GM19351 (cell line): Measurements from ENCODE around the gene PPIL6.

Experiments
- ATAC-seq: cut with Tn5 transposase; IDR thresholded peaks from one replicate; pipeline ENCODE4 v1.9.1; 2021; ENCODE audit warnings: mild to moderate bottlenecking, moderate library complexity; ENCODE audit not compliant: unreplicated experiment

The PPIL6 gene

GRCh38 chr6:109449795-109450673, 9.6 kb upstream of the PPIL6 start:
- ATAC-seq = no peak

- no peak for ATAC-seq
Observed at GRCh38 chr6:109449064-109449794, 8.8 kb upstream of the PPIL6 start.

- no peak for ATAC-seq
Observed at GRCh38 chr6:109448615-109449014, 8.2 kb upstream of the PPIL6 start.

GRCh38 chr6:109447878-109448555, 7.6 kb upstream of the PPIL6 start:
- ATAC-seq = no peak

GRCh38 chr6:109447087-109447486, 6.7 kb upstream of the PPIL6 start:
- no peak for ATAC-seq

GRCh38 chr6:109446541-109446940, 6.1 kb upstream of the PPIL6 start:
- no peak for ATAC-seq

- no peak for ATAC-seq
Observed at GRCh38 chr6:109446072-109446471, 5.6 kb upstream of the PPIL6 start.

- no peak for ATAC-seq
Observed at GRCh38 chr6:109445382-109445781, 5.0 kb upstream of the PPIL6 start.

GRCh38 chr6:109443425-109443950, 3.1 kb upstream of the PPIL6 start:
- no peak for ATAC-seq

- no peak for ATAC-seq
Observed at GRCh38 chr6:109442393-109442924, 2.0 kb upstream of the PPIL6 start.

GRCh38 chr6:109441069-109441816, 815 bp upstream of the PPIL6 start:
- ATAC-seq = peak; percentile 11

GRCh38 chr6:109436041-109436440, 4.4 kb downstream of the PPIL6 start:
- ATAC-seq = no peak

GRCh38 chr6:109434456-109434855, 6.0 kb downstream of the PPIL6 start:
- no peak for ATAC-seq

GRCh38 chr6:109429496-109429895, 10.9 kb downstream of the PPIL6 start:
- ATAC-seq = no peak

- no peak for ATAC-seq
Observed at GRCh38 chr6:109428889-109429477, 11.4 kb downstream of the PPIL6 start.

- ATAC-seq = no peak
Observed at GRCh38 chr6:109424946-109425345, 15.5 kb downstream of the PPIL6 start.

- ATAC-seq = no peak
Observed at GRCh38 chr6:109421184-109421583, 19.2 kb downstream of the PPIL6 start.

GRCh38 chr6:109420751-109421150, 19.7 kb downstream of the PPIL6 start:
- ATAC-seq = no peak

GRCh38 chr6:109417646-109418045, 22.8 kb downstream of the PPIL6 start:
- ATAC-seq = no peak

- ATAC-seq = no peak
Observed at GRCh38 chr6:109411034-109411433, 29.4 kb downstream of the PPIL6 start.
